Stimulated activated CD4-positive, alpha-beta T cell treated with anti-CD3 and anti-CD28 coated beads, Interleukin-4, amount 100 ng/mL, for 24 hours (primary cell): ENCODE results near the gene SBF2.
"Not testable (repeated sequence)": the region's sequence is repeated elsewhere in the genome, so short reads cannot be mapped to it uniquely, and the experiment has no call there.

ENCODE experiments used
- DNase-seq: peaks from one replicate; pipeline ENCODE4 v3.0.0-alpha.2; 2020

The SBF2 gene

GRCh38 chr11:9759519-9760192, 534.4 kb downstream of the SBF2 start:
- peak; percentile 96 for DNase-seq

GRCh38 chr11:9758637-9759518, 535.1 kb downstream of the SBF2 start:
- DNase-seq: peak; percentile 58

DNA sequence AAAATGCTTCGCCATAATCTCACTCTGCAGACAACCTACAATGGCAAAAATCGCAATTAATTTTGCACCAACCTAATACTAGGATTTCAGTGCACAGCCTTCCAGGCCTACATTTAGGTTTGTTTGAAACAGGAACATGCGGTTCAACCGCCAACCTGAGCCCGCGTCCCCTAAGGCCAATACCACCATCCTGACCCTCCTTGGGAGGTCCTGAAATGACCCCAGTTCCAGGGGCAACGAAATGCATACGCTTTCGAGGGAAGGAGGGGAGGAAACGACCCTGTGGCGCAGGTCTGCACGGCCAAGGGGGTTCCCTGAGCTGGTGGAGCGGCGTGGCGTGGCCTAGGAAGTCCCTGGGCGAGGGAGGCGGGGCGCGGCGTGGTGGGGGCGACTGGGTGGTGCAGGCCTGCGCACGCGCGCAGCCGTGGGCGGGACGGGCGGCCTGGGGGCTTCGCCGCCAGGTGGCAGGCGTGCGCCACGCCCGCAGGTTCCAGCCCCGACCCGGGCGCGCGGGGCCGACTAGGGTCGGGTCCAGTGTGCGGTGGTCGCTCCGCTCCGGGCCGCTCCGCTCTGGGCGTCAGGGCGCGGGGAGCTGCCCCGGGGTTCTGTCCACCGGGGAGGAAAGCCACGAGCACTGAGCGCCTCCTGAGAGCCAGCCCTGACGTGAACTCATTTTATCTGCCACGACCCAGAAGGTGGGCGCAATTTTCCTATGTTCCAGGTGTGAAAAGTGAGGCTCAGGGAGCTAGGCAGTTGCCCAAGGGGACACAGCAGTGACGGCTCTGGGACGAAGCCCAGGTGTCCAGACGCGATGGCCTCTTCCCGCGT, 536.0 kb downstream of the SBF2 start:
- peak; percentile 92 for DNase-seq

GRCh38 chr11:9756878-9757277, 537.1 kb downstream of the SBF2 start:
- no peak for DNase-seq

GRCh38 chr11:9756461-9756860, 537.6 kb downstream of the SBF2 start:
- no peak for DNase-seq

DNA sequence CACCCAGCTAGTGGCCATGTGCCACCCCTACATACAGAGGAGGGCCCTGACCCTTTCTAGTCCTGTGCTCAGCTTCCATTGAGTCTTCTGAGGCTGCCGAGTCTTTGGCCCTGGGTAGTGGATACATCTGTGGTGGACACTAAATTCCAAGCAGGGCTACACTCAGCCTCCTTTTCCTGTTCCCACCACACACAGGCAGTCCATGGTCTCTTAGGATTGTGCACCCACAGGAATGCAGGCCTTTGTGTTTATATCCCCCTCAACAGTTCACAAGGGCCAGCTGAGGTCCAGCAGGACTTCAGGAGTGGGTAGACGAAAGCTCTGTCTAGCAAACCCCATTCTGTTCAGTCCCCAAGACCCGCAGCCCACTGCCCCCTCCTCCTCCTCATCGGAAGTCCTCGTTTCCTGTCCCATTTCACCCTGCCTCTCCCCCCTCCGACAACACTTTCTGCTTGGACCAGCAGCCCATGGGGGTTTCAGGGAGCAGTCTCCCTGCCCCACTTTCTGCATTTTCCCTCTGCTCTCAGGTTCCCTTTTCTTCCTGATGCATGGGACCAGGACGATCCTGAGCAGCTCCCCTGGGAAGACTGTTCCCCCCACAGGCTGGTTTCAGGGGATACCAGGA, 538.3 kb downstream of the SBF2 start:
- no peak for DNase-seq

DNA sequence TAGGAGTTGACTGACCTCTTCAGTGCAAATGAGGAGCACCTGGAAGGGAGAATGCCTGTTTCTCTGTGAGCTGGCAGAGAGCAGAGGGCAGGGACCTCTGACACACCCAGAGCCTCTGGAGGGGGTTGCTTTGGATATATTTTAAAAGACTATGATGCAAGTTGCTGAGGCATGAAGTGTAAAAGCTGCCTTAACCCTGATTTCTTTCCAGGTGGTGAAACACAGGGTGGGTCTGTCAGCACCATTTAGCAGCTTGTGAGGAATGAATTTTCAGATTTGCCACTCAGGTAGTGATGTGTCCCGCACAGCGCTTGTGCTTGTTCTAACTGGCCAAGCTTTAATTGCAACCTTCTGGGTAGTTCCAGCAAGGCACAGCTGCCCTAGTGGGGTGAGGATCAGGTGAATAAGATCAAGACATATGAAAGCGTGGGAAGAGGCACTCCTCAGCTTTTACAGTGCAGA, 540.0 kb downstream of the SBF2 start:
- no peak for DNase-seq

- DNase-seq: no peak
Observed at GRCh38 chr11:9753021-9753420, 541.0 kb downstream of the SBF2 start.

- DNase-seq: no peak
Observed at GRCh38 chr11:9752091-9752490, 541.9 kb downstream of the SBF2 start.

DNA sequence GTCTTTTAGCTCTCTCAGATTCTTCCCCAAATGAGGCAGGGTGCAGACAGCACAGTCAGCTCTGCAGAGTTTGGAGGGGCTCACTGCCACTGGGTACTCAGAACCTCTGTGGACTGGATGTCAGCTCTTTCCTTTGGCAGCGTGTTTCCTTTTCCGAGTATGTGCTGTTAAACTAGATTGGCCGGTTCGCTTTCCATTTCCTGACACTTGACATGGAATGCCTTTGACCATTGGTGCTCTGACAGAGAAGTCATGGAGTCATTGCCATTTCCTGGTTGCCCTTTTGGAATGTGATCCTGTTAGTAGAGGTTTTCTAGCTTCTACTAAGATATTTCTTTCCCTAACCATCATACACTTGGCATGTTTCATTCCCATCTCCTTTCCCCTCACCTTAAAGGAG, 543.5 kb downstream of the SBF2 start:
- no peak for DNase-seq

DNA sequence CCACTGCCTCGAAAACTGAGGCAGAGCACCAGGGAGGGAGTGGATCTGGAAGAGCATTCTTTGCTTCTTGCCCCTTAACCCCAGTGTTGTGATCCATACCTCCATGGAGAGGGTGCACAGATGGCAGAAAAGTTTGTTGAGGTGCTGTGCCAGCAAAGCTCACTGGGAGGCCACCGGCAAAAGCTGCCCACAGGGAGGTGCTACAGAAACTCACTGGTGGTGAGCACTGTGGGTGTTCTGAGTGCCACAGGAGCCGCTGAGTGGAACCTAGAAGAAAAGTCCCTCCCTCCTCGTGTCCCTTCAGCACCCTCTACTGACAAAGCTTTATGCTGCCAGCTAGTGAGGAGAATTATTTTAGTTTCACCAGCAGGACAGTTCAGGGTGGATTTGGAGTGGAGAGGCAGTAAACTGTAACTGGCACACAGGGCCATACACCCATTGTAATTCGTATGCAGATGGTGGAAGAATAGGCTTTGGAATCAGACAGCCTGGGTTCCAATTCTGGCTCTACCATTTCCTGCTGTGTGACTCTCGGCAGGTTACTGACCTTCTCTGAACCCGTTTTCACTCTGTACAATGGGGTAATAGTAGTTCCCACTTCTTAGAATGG, 545.6 kb downstream of the SBF2 start:
- DNase-seq: peak; percentile 66

GRCh38 chr11:9747828-9748227, 546.2 kb downstream of the SBF2 start:
- no peak for DNase-seq

GRCh38 chr11:9747229-9747628, 546.8 kb downstream of the SBF2 start:
- no peak for DNase-seq

- DNase-seq: no peak
Observed at GRCh38 chr11:9745411-9746211, 548.4 kb downstream of the SBF2 start.

DNA sequence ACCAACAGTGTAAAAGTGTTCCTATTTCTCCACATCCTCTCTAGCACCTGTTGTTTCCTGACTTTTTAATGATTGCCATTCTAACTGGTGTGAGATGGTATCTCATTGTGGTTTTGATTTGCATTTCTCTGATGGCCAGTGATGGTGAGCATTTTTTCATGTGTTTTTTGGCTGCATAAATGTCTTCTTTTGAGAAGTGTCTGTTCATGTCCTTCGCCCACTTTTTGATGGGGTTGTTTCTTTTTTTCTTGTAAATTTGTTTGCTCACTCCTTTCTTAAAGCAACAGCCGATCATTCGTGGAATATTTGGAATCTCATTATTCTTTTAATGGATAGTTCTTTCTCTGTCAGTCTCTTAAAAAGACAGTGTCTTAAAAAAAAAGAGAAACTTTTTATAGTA, 550.5 kb downstream of the SBF2 start:
- DNase-seq: not testable (repeated sequence)

- no peak for DNase-seq
Observed at GRCh38 chr11:9741260-9741659, 552.8 kb downstream of the SBF2 start.

DNA sequence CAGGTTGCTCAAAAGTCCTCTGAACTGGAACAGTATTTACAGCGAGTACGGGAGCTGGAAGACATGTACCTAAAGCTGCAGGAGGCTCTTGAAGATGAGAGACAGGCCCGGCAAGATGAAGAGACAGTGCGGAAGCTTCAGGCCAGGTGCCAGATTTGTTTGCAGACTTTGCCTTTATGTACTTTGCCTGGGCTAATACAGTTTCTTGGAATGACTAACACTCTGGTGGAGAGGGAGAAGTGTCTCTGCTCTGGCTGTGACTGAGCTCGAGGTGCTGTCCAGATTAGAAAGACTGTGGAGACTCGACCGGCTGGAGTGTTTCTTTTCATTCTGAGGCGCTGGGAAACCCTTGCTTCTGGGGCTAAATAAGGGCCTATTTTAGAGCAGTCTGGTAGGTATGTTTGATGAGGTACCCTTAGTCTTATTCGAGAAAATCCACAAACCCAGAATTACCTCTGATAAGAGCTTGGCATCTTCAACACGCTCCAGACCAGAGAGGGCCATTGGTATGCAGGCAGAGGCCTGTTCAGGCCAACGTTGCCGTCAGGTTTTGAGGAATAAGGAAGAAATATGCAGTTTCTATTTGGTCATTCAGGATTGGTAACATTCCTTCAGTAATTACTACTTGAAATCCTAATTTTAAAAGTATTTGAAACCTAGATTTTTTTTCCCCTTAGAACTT, 553.7 kb downstream of the SBF2 start:
- no peak for DNase-seq

DNA sequence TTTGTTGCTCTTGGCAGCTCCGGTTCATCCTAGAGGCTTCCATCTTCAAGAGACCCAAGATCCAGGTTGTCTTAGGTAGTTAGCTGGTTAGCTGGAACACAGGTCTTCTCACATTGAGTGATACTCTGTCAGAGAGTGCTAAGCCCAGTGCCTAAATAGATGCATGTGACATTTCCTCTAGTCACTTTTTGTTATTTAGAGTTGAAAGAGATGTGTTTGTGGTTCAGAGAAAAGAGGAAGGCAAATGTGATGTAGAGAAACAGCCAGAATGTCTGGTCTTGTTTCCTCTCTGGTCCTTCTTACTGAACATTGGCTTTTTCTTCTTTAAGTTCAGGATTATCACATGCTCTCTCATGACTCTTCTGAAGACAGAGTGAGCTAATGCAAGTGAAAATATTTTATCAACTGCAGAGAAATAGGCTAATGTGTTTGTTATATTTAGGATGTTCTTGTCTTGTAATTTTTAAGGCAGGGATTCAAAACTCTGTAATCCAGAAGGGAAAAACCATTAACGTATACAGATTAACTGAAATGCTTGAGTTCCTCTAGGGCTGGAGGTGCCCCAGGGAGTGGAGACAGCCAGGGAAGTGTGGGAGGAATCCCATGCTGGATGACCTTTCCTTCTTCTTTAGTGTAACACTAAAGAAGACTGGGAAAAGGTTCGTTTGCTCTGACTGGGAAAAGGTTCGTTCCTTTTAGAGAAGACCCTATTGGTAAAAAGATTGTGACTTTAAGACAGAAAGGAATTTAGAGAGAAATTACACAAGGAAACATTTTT, 554.7 kb downstream of the SBF2 start:
- no peak for DNase-seq

DNA sequence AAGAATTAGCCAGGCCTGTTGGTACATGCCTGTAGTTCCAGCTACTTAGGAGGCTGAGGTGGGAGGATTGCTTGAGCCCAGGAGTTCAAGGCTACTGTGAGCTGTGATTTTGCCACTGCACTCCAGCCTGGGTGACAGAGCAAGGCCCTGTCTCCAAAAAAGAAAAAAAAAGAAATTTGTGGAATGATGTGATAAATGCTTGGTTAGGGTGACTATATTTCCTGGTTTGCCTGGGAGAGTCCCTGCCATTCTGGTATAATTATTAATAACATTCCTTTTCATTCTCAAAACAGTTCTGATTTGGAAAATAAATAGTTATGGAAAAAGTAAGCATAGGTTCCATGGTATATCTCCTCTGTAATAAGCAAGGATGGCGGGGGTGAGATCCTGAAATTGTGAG, 555.3 kb downstream of the SBF2 start:
- DNase-seq: no peak

DNA sequence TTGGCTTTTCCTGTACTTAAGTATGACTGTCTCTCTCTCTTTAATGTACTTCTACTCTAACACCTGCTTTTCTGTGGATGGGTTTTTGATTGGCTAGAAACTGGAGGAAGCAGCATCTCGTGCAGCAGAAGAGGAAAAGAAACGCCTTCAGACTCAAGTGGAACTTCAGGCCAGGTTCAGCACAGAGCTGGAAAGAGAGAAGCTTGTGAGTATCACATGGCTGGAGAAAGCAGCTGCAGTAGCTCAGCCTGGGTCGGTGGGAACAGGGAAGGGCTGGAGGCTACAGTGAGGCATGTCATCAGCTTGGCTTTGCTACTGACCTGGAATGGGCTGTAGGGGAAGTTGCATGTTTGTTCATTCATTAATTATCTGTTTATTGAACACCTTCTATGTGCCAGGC, 555.9 kb downstream of the SBF2 start:
- DNase-seq: no peak
